Lung microvascular endothelial cell (primary cell): ENCODE results near the gene FFAR3. TPM values are rescaled to one million over a fixed set of nuclear protein-coding genes. Genes with fewer than 3 reads are reported as not detected.
"Not testable (repeated sequence)": the region's sequence is repeated elsewhere in the genome, so short reads cannot be mapped to it uniquely, and the experiment has no call there.

Source experiments
- DNase-seq, 2 donors: peaks; one replicate each; pipeline versions ENCODE4 v3.0.0 to v3.0.0-alpha.2; 2010; ENCODE audit warnings: low read depth in 2 of 2
- total RNA-seq: library from RNA; depleted of rRNA; stranded (reverse); fragments of >200 nt; gene quantifications from 2 replicates; pipeline ENCODE4 v1.2.1, GENCODE V29; 2014

The FFAR3 gene
- total RNA-seq, 1 donor from 2014 or later, result under 0.01 TPM

- no peak for DNase-seq
Observed at GRCh38 chr19:35399948-35400772, 41.9 kb downstream of the FFAR3 start.

- DNase-seq, result no peak
Observed at GRCh38 chr19:35400773-35401100, 42.5 kb downstream of the FFAR3 start.

- DNase-seq, result not testable (repeated sequence)
Observed at GRCh38 chr19:35401416-35401815, 43.2 kb downstream of the FFAR3 start.

- DNase-seq, result no peak
Observed at GRCh38 chr19:35403116-35403760, 45.0 kb downstream of the FFAR3 start.

GRCh38 chr19:35404879-35405622, 46.8 kb downstream of the FFAR3 start:
- peak in 1 of 2 donors; percentile 26 for DNase-seq

- no peak for DNase-seq
Observed at GRCh38 chr19:35407619-35408018, 49.4 kb downstream of the FFAR3 start.

- DNase-seq, result no peak
Observed at GRCh38 chr19:35408284-35409171, 50.3 kb downstream of the FFAR3 start.

GRCh38 chr19:35409191-35409590, 50.9 kb downstream of the FFAR3 start:
- no peak for DNase-seq

Other genes starting within 250 kb of the FFAR3 start
- not detected in 2 replicates for gene FXYD3, start 242.6 kb upstream of the FFAR3 start, total RNA-seq
- not detected in 2 replicates for gene LGI4, start 223.4 kb upstream of the FFAR3 start, total RNA-seq
- not detected in 2 replicates for gene FXYD1, start 219.6 kb upstream of the FFAR3 start, total RNA-seq
- gene FXYD7, start 215.2 kb upstream of the FFAR3 start, total RNA-seq, result not detected in 2 replicates
- 14.2 and 17.9 TPM in 2 replicates for gene FXYD5, start 203.7 kb upstream of the FFAR3 start, total RNA-seq
- not detected in 2 replicates for gene FAM187B, start 129.7 kb upstream of the FFAR3 start, total RNA-seq
- gene LSR, start 109.5 kb upstream of the FFAR3 start, total RNA-seq, result 0.20 and 0.44 TPM in 2 replicates
- gene USF2, start 89.5 kb upstream of the FFAR3 start, total RNA-seq, result 25.5 and 52.2 TPM in 2 replicates
- gene HAMP, start 75.9 kb upstream of the FFAR3 start, total RNA-seq, result under 0.01 TPM in 2 replicates
- not detected in 2 replicates for gene MAG, start 66.3 kb upstream of the FFAR3 start, total RNA-seq
- 0.22 TPM in 1 of 2 replicates, not detected in the other for gene CD22, start 29.3 kb upstream of the FFAR3 start, total RNA-seq
- gene FFAR1, start 10.6 kb upstream of the FFAR3 start, total RNA-seq, result not detected in 2 replicates
- not detected in 2 replicates for gene GPR42, start 12.6 kb downstream of the FFAR3 start, total RNA-seq
- not detected in 2 replicates for gene FFAR2, start 89.8 kb downstream of the FFAR3 start, total RNA-seq
- gene KRTDAP, start 132.0 kb downstream of the FFAR3 start, total RNA-seq, result not detected in 2 replicates
- gene DMKN, start 155.2 kb downstream of the FFAR3 start, total RNA-seq, result not detected in 2 replicates
- not detected in 2 replicates for gene SBSN, start 169.9 kb downstream of the FFAR3 start, total RNA-seq
- gene GAPDHS, start 175.0 kb downstream of the FFAR3 start, total RNA-seq, result not detected in 2 replicates
- gene TMEM147, start 187.2 kb downstream of the FFAR3 start, total RNA-seq, result 51.4 and 75.2 TPM in 2 replicates
- gene ATP4A, start 205.2 kb downstream of the FFAR3 start, total RNA-seq, result not detected in 2 replicates
- gene PMIS2, start 227.7 kb downstream of the FFAR3 start, total RNA-seq, result not detected in 2 replicates